HepG2 (cell line): ENCODE results near the gene TACC3. TPM values are rescaled to one million over a fixed set of nuclear protein-coding genes. Genes with fewer than 3 reads are reported as not detected.

ENCODE experiments used
- BORCS8-MEF2B ChIP-seq: sonication (generic); formaldehyde crosslinking; IDR thresholded peaks from 2 replicates; pipeline ENCODE4 v1.8.0; 2022; ENCODE audit warnings: mild to moderate bottlenecking, missing genetic modification reagents
- DZIP1 ChIP-seq: sonication (generic); formaldehyde crosslinking; IDR thresholded peaks from 2 replicates; pipeline ENCODE4 v1.5.0; 2020; ENCODE audit warnings: mild to moderate bottlenecking, missing genetic modification reagents
- EEA1 ChIP-seq: sonication (generic); formaldehyde crosslinking; IDR thresholded peaks from 2 replicates; pipeline ENCODE4 v1.5.1; 2020; ENCODE audit warnings: mild to moderate bottlenecking, missing genetic modification reagents, borderline replicate concordance
- FOXP4 ChIP-seq: sonication (generic); formaldehyde crosslinking; IDR thresholded peaks from 2 replicates; pipeline ENCODE4 v1.4.0; 2020; ENCODE audit warnings: missing genetic modification reagents
- HIC2 ChIP-seq: sonication (generic); formaldehyde crosslinking; IDR thresholded peaks from 2 replicates; pipeline ENCODE4 v1.9.0; 2022; ENCODE audit warnings: low read depth, missing genetic modification reagents
- MXD3 ChIP-seq: IDR thresholded peaks from 2 replicates; pipeline ENCODE4 v1.6.1; 2016; ENCODE audit warnings: mild to moderate bottlenecking, missing biosample characterization, missing genetic modification reagents
- NFRKB ChIP-seq: fragments of 450-650 bp; IDR thresholded peaks from 2 replicates; pipeline ENCODE4 v1.6.1; 2017
- POLR2G ChIP-seq: fragments of 200-400 bp; formaldehyde crosslinking; IDR thresholded peaks from 2 replicates; pipeline ENCODE4 v1.6.1; 2018; ENCODE audit warnings: mild to moderate bottlenecking, low read depth, low read length, moderate library complexity
- STAG1 ChIP-seq: sonication (generic); formaldehyde crosslinking; IDR thresholded peaks from 2 replicates; pipeline ENCODE4 v1.4.0; 2020; ENCODE audit warnings: missing genetic modification reagents
- ZNF276 ChIP-seq: sonication (generic); formaldehyde crosslinking; IDR thresholded peaks from 2 replicates; pipeline ENCODE4 v1.4.0; 2020; ENCODE audit warnings: mild to moderate bottlenecking, low read depth, missing genetic modification reagents
- ZNF430 ChIP-seq: sonication (generic); formaldehyde crosslinking; IDR thresholded peaks from 2 replicates; pipeline ENCODE4 v1.9.0; 2021; ENCODE audit warnings: mild to moderate bottlenecking, missing genetic modification reagents
- ZNF670 ChIP-seq: sonication (generic); formaldehyde crosslinking; IDR thresholded peaks from 2 replicates; pipeline ENCODE4 v1.8.0; 2022; ENCODE audit warnings: mild to moderate bottlenecking, missing genetic modification reagents, borderline replicate concordance
- polyA plus RNA-seq, 8 experiments: library from polyadenylated mRNA; depleted of rRNA in 3 of 8; stranded (reverse) in 7 of 8; unstranded in 1 of 8; fragments of >200 nt; fragmentation: Illumina TruSeq in 4 of 8; extraction: Trizol in 4 of 8; gene quantifications; 2 replicates each; pipeline versions ENCODE4 v1.2.1 to v1.2.3, GENCODE V29; 2011 to 2016; ENCODE audit warnings: low read depth in 4 of 8, missing spikeins in 1 of 8, mixed read lengths in 1 of 8; ENCODE audit not compliant: insufficient read depth in 1 of 8
- total RNA-seq, 5 experiments: library from RNA; depleted of rRNA; stranded (reverse); fragments of >200 nt; fragmentation: Illumina TruSeq; extraction: Trizol; gene quantifications; 2 replicates each; pipeline ENCODE4 v1.2.3, GENCODE V29; 2016; ENCODE audit warnings: low read depth in 1 of 5
- TF ChIP-seq, protein P1 (sequence below): sonication (generic); formaldehyde crosslinking; IDR thresholded peaks from 2 replicates; pipeline ENCODE4 v1.5.1; 2020; ENCODE audit warnings: mild to moderate bottlenecking, missing genetic modification reagents, moderate library complexity
- TF ChIP-seq, protein P2 (sequence below): sonication (generic); formaldehyde crosslinking; IDR thresholded peaks from 2 replicates; pipeline ENCODE4 v1.5.1; 2020; ENCODE audit warnings: mild to moderate bottlenecking, missing genetic modification reagents, moderate library complexity

The TACC3 gene
- total and polyA plus RNA-seq, 2 of the 13 experiments (the other 11 are each of a cell fraction or from before 2014, with no cell fraction given) = 20.3 to 21.2 TPM

DNA sequence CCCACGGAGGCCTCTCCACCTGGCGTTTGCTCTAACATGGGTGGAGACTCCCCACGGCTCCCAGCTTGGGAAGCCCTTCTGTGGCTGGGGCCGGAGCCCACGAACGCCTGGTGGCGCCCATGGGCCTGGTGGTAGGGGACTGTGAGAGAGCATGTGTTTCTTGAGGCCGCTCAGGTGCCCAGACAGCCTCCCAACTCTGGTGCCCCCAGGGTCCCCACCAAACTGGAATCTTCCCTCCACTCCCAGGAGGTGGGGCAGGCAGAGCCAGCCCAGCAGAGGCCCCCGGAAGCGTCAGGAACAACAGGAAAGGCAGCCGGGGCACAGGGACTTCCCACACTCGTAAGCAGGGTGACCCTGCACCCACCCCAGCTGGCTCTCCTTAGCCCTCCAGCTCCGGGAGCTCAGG, 38.5 kb downstream of the TACC3 start (continued):
- TF ChIP-seq, protein P1, sequence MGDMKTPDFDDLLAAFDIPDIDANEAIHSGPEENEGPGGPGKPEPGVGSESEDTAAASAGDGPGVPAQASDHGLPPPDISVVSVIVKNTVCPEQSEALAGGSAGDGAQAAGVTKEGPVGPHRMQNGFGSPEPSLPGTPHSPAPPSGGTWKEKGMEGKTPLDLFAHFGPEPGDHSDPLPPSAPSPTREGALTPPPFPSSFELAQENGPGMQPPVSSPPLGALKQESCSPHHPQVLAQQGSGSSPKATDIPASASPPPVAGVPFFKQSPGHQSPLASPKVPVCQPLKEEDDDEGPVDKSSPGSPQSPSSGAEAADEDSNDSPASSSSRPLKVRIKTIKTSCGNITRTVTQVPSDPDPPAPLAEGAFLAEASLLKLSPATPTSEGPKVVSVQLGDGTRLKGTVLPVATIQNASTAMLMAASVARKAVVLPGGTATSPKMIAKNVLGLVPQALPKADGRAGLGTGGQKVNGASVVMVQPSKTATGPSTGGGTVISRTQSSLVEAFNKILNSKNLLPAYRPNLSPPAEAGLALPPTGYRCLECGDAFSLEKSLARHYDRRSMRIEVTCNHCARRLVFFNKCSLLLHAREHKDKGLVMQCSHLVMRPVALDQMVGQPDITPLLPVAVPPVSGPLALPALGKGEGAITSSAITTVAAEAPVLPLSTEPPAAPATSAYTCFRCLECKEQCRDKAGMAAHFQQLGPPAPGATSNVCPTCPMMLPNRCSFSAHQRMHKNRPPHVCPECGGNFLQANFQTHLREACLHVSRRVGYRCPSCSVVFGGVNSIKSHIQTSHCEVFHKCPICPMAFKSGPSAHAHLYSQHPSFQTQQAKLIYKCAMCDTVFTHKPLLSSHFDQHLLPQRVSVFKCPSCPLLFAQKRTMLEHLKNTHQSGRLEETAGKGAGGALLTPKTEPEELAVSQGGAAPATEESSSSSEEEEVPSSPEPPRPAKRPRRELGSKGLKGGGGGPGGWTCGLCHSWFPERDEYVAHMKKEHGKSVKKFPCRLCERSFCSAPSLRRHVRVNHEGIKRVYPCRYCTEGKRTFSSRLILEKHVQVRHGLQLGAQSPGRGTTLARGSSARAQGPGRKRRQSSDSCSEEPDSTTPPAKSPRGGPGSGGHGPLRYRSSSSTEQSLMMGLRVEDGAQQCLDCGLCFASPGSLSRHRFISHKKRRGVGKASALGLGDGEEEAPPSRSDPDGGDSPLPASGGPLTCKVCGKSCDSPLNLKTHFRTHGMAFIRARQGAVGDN (CRISPR knock-in tag) = peak; percentile 90
- peak; percentile 67; the same call in 1 of the 2 replicates for TF ChIP-seq ZNF430
- TF ChIP-seq EEA1 (CRISPR knock-in tag) = no peak
- TF ChIP-seq, protein P2, sequence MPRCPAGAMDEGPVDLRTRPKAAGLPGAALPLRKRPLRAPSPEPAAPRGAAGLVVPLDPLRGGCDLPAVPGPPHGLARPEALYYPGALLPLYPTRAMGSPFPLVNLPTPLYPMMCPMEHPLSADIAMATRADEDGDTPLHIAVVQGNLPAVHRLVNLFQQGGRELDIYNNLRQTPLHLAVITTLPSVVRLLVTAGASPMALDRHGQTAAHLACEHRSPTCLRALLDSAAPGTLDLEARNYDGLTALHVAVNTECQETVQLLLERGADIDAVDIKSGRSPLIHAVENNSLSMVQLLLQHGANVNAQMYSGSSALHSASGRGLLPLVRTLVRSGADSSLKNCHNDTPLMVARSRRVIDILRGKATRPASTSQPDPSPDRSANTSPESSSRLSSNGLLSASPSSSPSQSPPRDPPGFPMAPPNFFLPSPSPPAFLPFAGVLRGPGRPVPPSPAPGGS = no peak
- TF ChIP-seq BORCS8-MEF2B (CRISPR knock-in tag) = no peak; the same call in 1 of the 2 replicates
- no peak for TF ChIP-seq MXD3 (CRISPR knock-in tag)
- no peak for TF ChIP-seq ZNF670 (CRISPR knock-in tag)
- no peak for TF ChIP-seq ZNF276 (CRISPR knock-in tag)
- no peak for TF ChIP-seq NFRKB
- no peak for TF ChIP-seq FOXP4
- no peak for TF ChIP-seq DZIP1 (CRISPR knock-in tag)
- TF ChIP-seq STAG1 (CRISPR knock-in tag) = peak; percentile 51; the same call in 1 of the 2 replicates
- no peak for TF ChIP-seq POLR2G
- peak; percentile 52 for TF ChIP-seq HIC2
